ENCODE results near the gene RFC3. TPM values are rescaled to one million over a fixed set of nuclear protein-coding genes. Genes with fewer than 3 reads are reported as not detected.

RFC3 gene
- total RNA-seq, 4 donors from 2014 or later, result 5.7 to 15.1 (median 7.9) TPM

GRCh38 chr13:33868343-33868994, 50.5 kb downstream of the RFC3 start:
- no peak for ATAC-seq (ENCODE audit: low FRiP score)
- TF ChIP-seq CTCF (IDR thresholded peaks at IDR 0.05), result no peak
- DNase-seq (ENCODE audit: low spot score), result no peak

GRCh38 chr13:33869005-33869404, 51.1 kb downstream of the RFC3 start:
- no peak for TF ChIP-seq CTCF (IDR thresholded peaks at IDR 0.05)
- DNase-seq (ENCODE audit: low spot score) (no peak), ATAC-seq (ENCODE audit: low FRiP score) (no peak)

- TF ChIP-seq CTCF (IDR thresholded peaks at IDR 0.05), result no peak
- ATAC-seq (ENCODE audit: low FRiP score) (no peak), DNase-seq (ENCODE audit: low spot score) (no peak)
Observed at GRCh38 chr13:33870046-33870668, 52.2 kb downstream of the RFC3 start.

GRCh38 chr13:33871207-33872004, 53.5 kb downstream of the RFC3 start:
- DNase-seq (ENCODE audit: low spot score) (no peak), ATAC-seq (ENCODE audit: low FRiP score) (no peak)
- no peak for TF ChIP-seq CTCF (IDR thresholded peaks at IDR 0.05)

- TF ChIP-seq CTCF (IDR thresholded peaks at IDR 0.05), result no peak
- no peak for ATAC-seq (ENCODE audit: low FRiP score)
- DNase-seq (ENCODE audit: low spot score), result no peak
Observed at GRCh38 chr13:33872005-33872351, 54.0 kb downstream of the RFC3 start.

GRCh38 chr13:33873251-33873908, 55.4 kb downstream of the RFC3 start:
- DNase-seq (ENCODE audit: low spot score), result no peak
- no peak for ATAC-seq (ENCODE audit: low FRiP score)
- no peak for TF ChIP-seq CTCF (IDR thresholded peaks at IDR 0.05)

Measured in omental fat pad (tissue), 4 donors.